GM18498 (cell line): ENCODE data around the gene CMTM4.
"Not testable (repeated sequence)": the region's sequence is repeated elsewhere in the genome, so short reads cannot be mapped to it uniquely, and the experiment has no call there.

Experiments
- ATAC-seq: cut with Tn5 transposase; IDR thresholded peaks from one replicate; pipeline ENCODE4 v1.9.1; 2021; ENCODE audit warnings: mild to moderate bottlenecking, moderate library complexity; ENCODE audit not compliant: unreplicated experiment

The CMTM4 gene

DNA sequence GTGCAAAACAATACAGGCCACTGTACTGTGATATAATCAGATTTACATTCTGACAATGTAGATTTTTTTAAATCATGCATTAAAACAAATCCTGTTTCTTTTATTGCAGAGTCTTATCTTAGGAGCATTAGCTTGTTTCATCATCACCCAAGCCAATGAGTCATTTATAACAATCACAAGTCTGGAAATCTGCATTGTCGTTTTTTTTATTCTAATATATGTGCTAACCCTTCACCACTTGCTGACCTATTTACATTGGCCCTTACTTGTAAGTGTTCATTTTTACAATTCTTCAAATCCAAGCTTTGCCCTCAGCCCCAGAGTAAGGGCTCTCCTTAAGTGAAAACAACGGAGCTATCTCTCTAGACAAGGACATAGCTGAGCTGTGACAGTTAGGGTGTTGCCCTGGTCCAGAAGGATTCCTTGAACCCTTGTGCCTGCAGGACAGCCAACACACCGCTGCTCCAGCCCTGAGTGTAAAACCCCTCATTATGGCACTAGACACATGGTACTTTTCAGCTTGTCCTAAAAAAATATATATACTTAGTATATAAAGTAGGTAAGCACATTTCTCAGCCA, 126.6 kb downstream of the CMTM4 start:
- ATAC-seq, result no peak

DNA sequence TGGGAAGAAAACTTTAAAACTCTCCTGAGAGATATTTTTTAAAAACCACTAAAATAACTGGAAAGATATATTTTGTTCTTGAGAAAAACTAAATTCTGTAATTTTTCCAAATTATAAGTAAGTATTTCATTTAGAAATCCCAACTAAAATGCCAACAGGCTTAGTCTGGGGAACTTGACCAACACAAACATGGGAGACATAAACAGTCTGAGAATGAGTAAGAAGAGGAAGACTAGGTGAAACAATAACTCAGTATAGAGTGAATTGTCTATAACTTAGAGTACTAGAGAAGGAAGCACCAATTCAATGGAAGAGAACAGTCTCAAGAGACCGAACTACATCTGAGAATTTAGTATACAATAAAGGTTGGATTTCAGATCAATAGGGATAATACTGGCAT, 127.4 kb downstream of the CMTM4 start:
- ATAC-seq, result no peak

DNA sequence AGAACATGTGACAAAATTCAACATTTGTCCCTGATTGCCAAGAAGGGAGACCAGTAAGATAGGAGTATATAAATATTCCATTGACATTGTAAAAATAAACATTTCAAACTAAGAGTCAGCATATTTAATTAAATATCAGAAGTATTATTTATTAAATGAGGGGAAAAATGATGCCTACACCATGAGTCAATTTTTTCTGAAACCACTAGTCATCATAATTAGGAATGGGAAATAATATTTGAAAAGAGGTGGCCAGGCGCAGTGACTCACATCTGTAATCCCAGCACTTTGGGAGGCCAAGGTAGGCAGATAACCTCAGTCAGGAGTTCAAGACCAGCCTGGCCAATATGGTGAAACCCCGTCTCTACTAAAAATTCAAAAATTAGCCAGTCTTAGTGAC, 128.2 kb downstream of the CMTM4 start:
- ATAC-seq, result no peak

DNA sequence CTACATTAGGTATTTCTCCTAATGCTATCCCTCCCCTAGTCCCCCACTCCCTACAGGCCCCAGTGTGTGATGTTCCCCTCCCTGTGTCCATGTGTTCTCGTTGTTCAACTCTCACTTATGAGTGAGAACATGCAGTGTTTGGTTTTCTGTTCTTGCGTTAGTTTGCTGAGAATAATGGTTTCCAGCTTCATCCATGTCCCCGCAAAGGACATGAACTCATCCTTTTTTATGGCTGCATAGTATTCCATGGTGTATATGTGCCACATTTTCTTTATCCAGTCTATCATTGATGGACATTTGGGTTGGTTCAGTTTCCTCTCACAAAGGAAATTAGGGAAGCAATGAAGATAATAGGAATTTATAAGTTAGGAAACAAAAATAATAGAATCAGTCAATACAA, 129.3 kb downstream of the CMTM4 start:
- not testable (repeated sequence) for ATAC-seq

DNA sequence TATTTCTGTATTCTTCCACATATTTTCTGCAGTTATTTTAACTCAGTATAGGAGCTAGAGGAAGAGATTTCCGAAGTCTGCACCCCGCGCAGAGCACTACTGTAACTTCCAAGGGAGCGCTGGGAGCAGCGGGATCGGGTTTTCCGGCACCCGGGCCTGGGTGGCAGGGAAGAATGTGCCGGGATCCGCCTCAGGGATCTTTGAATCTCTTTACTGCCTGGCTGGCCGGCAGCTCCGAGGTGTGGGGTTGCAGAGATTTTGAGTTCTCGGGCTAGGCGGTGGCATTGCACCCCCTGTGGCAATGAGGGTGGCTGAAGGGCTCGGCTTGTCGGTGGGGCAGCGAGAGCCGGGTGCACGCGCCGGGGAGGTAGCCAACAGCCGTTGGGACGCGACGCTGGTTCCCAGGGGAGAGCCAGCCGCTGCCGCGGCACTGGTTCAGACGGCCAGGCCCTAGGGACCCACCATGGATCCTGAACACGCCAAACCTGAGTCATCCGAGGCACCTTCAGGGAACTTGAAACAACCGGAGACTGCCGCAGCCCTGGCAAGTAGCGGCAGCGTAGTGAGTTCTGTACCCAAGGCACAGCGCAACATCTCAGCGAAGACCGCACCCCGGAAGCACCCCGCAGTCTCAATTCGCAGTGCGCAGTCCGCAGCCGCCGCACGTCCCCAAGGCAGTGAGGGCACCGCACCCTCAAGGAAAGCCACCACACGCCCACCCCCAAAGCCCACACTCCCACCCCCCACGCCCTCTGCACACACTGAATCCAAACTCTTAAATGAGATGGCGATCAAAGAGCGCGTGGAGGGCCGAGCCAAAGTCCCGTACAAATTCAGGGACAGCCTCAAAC, 130.3 kb downstream of the CMTM4 start, which contains the start of gene CMTM1:
TSS of gene CMTM1 (plus strand) at position 389 of the 851 bp plus-strand sequence. CDS start at position 464, 75 bp downstream.
- ATAC-seq, result no peak
